MM.1S (cell line): ENCODE results near the gene PGA5.

Experiments used
- DNase-seq: peaks from one replicate; pipeline ENCODE4 v3.0.0-alpha.2; 2015
- H2AFZ ChIP-seq: fragments of 300-600 bp; sonication (generic); 2 replicates; pipeline ENCODE4 v1.6.0; 2016; ENCODE audit warnings: antibody characterized with exemption, low read length
- H3F3A ChIP-seq: fragments of 300-600 bp; sonication (generic); 2 replicates; pipeline ENCODE4 v1.6.1; 2016; ENCODE audit warnings: mild to moderate bottlenecking, antibody characterized with exemption, low read length, moderate library complexity, mixed read lengths; ENCODE audit not compliant: insufficient read depth
- H3K27ac ChIP-seq: fragments of 300-600 bp; sonication (generic); 2 replicates; pipeline ENCODE4 v1.5.1; 2016; ENCODE audit warnings: mild to moderate bottlenecking, low read length
- H3K27me3 ChIP-seq: fragments of 300-600 bp; sonication (generic); replicated peaks from 2 replicates; pipeline ENCODE4 v1.6.0; 2016; ENCODE audit warnings: low read length; ENCODE audit not compliant: insufficient read depth
- H3K36me3 ChIP-seq: fragments of 300-600 bp; sonication (generic); replicated peaks from 2 replicates; pipeline ENCODE4 v1.6.1; 2016; ENCODE audit warnings: mild to moderate bottlenecking, low read length, mixed read lengths; ENCODE audit not compliant: insufficient read depth
- H3K4me1 ChIP-seq: fragments of 300-600 bp; sonication (generic); 2 replicates; pipeline ENCODE4 v1.6.1; 2016; ENCODE audit warnings: low read length, mixed read lengths
- H3K4me2 ChIP-seq: fragments of 300-600 bp; sonication (generic); 2 replicates; pipeline ENCODE4 v1.6.0; 2016; ENCODE audit warnings: low read depth, low read length
- H3K4me3 ChIP-seq: fragments of 300-600 bp; sonication (generic); 2 replicates; pipeline ENCODE4 v1.5.1; 2016; ENCODE audit warnings: low read length, mixed read lengths
- H3K79me2 ChIP-seq: fragments of 300-600 bp; sonication (generic); 2 replicates; pipeline ENCODE4 v1.6.1; 2016; ENCODE audit warnings: mixed run types, low read length, mixed read lengths
- H3K9ac ChIP-seq: fragments of 300-600 bp; sonication (generic); 2 replicates; pipeline ENCODE4 v1.6.1; 2016; ENCODE audit warnings: low read length, mixed read lengths
- H3K9me2 ChIP-seq: fragments of 300-600 bp; sonication (generic); replicated peaks from 2 replicates; pipeline ENCODE4 v1.6.1; 2016; ENCODE audit warnings: mild to moderate bottlenecking, low read length, mixed read lengths; ENCODE audit not compliant: insufficient read depth
- H3K9me3 ChIP-seq: fragments of 300-600 bp; sonication (generic); replicated peaks from 2 replicates; pipeline ENCODE4 v1.6.1; 2016; ENCODE audit warnings: mild to moderate bottlenecking, low read length, mixed read lengths; ENCODE audit not compliant: insufficient read depth
- H4K20me1 ChIP-seq: fragments of 300-600 bp; sonication (generic); 2 replicates; pipeline ENCODE4 v1.6.1; 2016; ENCODE audit warnings: mild to moderate bottlenecking, low read length, moderate library complexity, mixed read lengths; ENCODE audit not compliant: insufficient read depth
- CTCF ChIP-seq: fragments of 300-600 bp; sonication (generic); IDR thresholded peaks from 2 replicates; pipeline ENCODE4 v1.5.1; 2016; ENCODE audit warnings: antibody characterized with exemption, low read length, mixed read lengths
- EZH2 ChIP-seq: fragments of 300-600 bp; sonication (generic); optimal IDR thresholded peaks from 2 replicates; pipeline ENCODE3; 2017; ENCODE audit warnings: low read depth, mild to moderate bottlenecking, antibody characterized with exemption, low read length, mixed read lengths
- EZH2phosphoT487 ChIP-seq: fragments of 300-600 bp; sonication (generic); IDR thresholded peaks from 2 replicates; pipeline ENCODE4 v1.6.1; 2018; ENCODE audit warnings: antibody characterized with exemption, low read length

The PGA5 gene

GRCh38 chr11:61290905-61291690 lies 50.1 kb downstream of the PGA5 start:
- Histone ChIP-seq H3F3A (no peaks in the 10 kb centered on the region), H2AFZ (no peak overlapping the region), H3K79me2 (no peaks in the 10 kb centered on the region), H4K20me1 (no peaks in the 10 kb centered on the region), H3K9me3 (no peaks in the 10 kb centered on the region), H3K4me1 (no peaks in the 10 kb centered on the region), H3K4me2 (no peak overlapping the region), H3K27ac (no peak overlapping the region), H3K9me2 (no peaks in the 10 kb centered on the region), H3K4me3 (no peak overlapping the region), H3K9ac (no peak overlapping the region), H3K27me3 (peaks cover 16% of the 10 kb centered on the region), H3K36me3 (no peaks in the 10 kb centered on the region)
- no peak for TF ChIP-seq EZH2phosphoT487
- no peak for TF ChIP-seq EZH2
- peak; percentile 34; the same call in 1 of the 2 replicates for TF ChIP-seq CTCF
- no peak for DNase-seq

GRCh38 chr11:61292356-61292755 lies 51.4 kb downstream of the PGA5 start:
- Histone ChIP-seq H3K4me2 (no peak overlapping the region), H3K9me2 (no peaks in the 10 kb centered on the region), H3K9ac (no peak overlapping the region), H3K9me3 (no peaks in the 10 kb centered on the region), H3K27me3 (peaks cover 16% of the 10 kb centered on the region), H3K4me3 (no peak overlapping the region), H3K4me1 (no peaks in the 10 kb centered on the region), H2AFZ (no peak overlapping the region), H3K79me2 (no peaks in the 10 kb centered on the region), H3F3A (no peaks in the 10 kb centered on the region), H4K20me1 (no peaks in the 10 kb centered on the region), H3K27ac (no peak overlapping the region), H3K36me3 (no peaks in the 10 kb centered on the region)
- no peak for TF ChIP-seq CTCF
- no peak for TF ChIP-seq EZH2phosphoT487
- TF ChIP-seq EZH2 = no peak
- no peak for DNase-seq

GRCh38 chr11:61293867-61294716 lies 53.1 kb downstream of the PGA5 start:
- H3K79me2 ChIP-seq = no peaks in the 10 kb centered on the region
- H3K27ac ChIP-seq = no peak overlapping the region
- no peaks in the 10 kb centered on the region for H3K4me1 ChIP-seq
- no peaks in the 10 kb centered on the region for H3K9me2 ChIP-seq
- H3K4me3 ChIP-seq = peak overlapping the region; percentile 55
- H3K9me3 ChIP-seq = no peaks in the 10 kb centered on the region
- H3K4me2 ChIP-seq = peak overlapping the region; percentile 96
- peak; percentile 13 for DNase-seq
- H2AFZ ChIP-seq = peak overlapping the region; percentile 91
- TF ChIP-seq EZH2phosphoT487 (no peak), CTCF (peak; percentile 9), EZH2 (no peak)
- H3F3A ChIP-seq = no peaks in the 10 kb centered on the region; the same call in 1 of the 2 replicates
- no peaks in the 10 kb centered on the region for H4K20me1 ChIP-seq
- H3K9ac ChIP-seq = peak overlapping the region; percentile 42; the same call in 1 of the 2 replicates
- H3K36me3 ChIP-seq = no peaks in the 10 kb centered on the region
- H3K27me3 ChIP-seq = peaks cover 16% of the 10 kb centered on the region
